Measurements from ENCODE around the gene WFS1.

DNA sequence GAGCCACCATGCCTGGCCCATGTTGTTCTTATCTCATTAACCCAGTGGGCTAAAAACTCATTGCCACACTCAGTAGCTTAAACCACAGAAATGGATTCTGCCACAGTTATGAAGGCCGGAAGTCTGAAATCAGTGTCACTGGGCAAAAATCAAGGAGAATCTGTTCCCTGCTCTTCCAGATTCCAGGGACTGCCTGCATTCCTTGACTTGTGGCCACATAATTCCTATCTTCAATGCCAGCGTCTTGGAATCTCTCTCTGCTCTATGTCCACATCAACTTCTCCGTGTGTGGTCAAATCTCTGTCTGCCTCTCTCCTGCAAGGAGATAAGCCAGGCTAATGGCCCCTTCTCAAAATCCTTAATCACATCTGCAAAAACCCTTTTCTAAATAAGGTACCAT, 4.1 kb upstream of the WFS1 start:
- no peak for TF ChIP-seq POLR2AphosphoS5 (IDR thresholded peaks at IDR 0.05; ENCODE audit: low read depth, low read length)
- TF ChIP-seq TAF1 (IDR thresholded peaks at IDR 0.05; ENCODE audit: low read depth, low read length) = no peak
- no peak for TF ChIP-seq POLR2A (IDR thresholded peaks at IDR 0.05; ENCODE audit: low read depth, low read length)
